Brain pericyte (primary cell): ENCODE results near the gene PHPT1.
"Not testable (repeated sequence)": the region's sequence is repeated elsewhere in the genome, so short reads cannot be mapped to it uniquely, and the experiment has no call there.

Source experiments
- DNase-seq: peaks from one replicate; pipeline ENCODE4 v3.0.0-alpha.2; 2012; ENCODE audit warnings: low read depth, low spot score

The PHPT1 gene

GRCh38 chr9:136823136-136824046, 25.8 kb upstream of the PHPT1 start:
- no peak for DNase-seq

- no peak for DNase-seq
Measured at GRCh38 chr9:136824496-136825225, 24.5 kb upstream of the PHPT1 start.

- DNase-seq, result no peak
Measured at GRCh38 chr9:136825295-136826187, 23.7 kb upstream of the PHPT1 start.

- no peak for DNase-seq
Measured at GRCh38 chr9:136826188-136826541, 23.0 kb upstream of the PHPT1 start.

- no peak for DNase-seq
Measured at GRCh38 chr9:136826703-136827582, 22.3 kb upstream of the PHPT1 start.

GRCh38 chr9:136827794-136828473, 21.3 kb upstream of the PHPT1 start:
- DNase-seq, result no peak

- DNase-seq, result no peak
Measured at GRCh38 chr9:136828474-136829140, 20.6 kb upstream of the PHPT1 start.

GRCh38 chr9:136829412-136829811, 19.8 kb upstream of the PHPT1 start:
- no peak for DNase-seq

- DNase-seq, result no peak
Measured at GRCh38 chr9:136829981-136830885, 19.0 kb upstream of the PHPT1 start.

- DNase-seq, result no peak
Measured at GRCh38 chr9:136831002-136831719, 18.0 kb upstream of the PHPT1 start.

GRCh38 chr9:136831720-136832104, 17.5 kb upstream of the PHPT1 start:
- DNase-seq, result no peak

- no peak for DNase-seq
Measured at GRCh38 chr9:136832581-136832980, 16.6 kb upstream of the PHPT1 start.

- not testable (repeated sequence) for DNase-seq
Measured at GRCh38 chr9:136833381-136834048, 15.7 kb upstream of the PHPT1 start.

- no peak for DNase-seq
Measured at GRCh38 chr9:136835162-136835931, 13.9 kb upstream of the PHPT1 start.

- DNase-seq, result no peak
Measured at GRCh38 chr9:136835932-136836904, 13.0 kb upstream of the PHPT1 start.
